HUES64 (cell line): ENCODE results near the gene AQP3.

Experiments used
- H3K27ac ChIP-seq: 2 replicates; pipeline ENCODE4 v1.7.0; 2013; ENCODE audit warnings: low read depth, low read length, inconsistent platforms
- H3K27me3 ChIP-seq: 2 replicates; pipeline ENCODE4 v1.6.1; 2013; ENCODE audit warnings: mild to moderate bottlenecking, low read length; ENCODE audit not compliant: insufficient read depth
- H3K36me3 ChIP-seq: 2 replicates; pipeline ENCODE4 v1.6.1; 2013; ENCODE audit warnings: mild to moderate bottlenecking, low read length; ENCODE audit not compliant: insufficient read depth
- H3K4me1 ChIP-seq: 2 replicates; pipeline ENCODE4 v1.6.1; 2013; ENCODE audit warnings: mild to moderate bottlenecking, low read length, moderate library complexity; ENCODE audit not compliant: insufficient read depth
- H3K4me3 ChIP-seq: 2 replicates; pipeline ENCODE4 v1.5.1; 2013; ENCODE audit warnings: mild to moderate bottlenecking, low read length, moderate library complexity
- H3K9ac ChIP-seq: 2 replicates; pipeline ENCODE4 v1.6.1; 2013; ENCODE audit warnings: mild to moderate bottlenecking, low read depth, low read length
- H3K9me3 ChIP-seq: 2 replicates; pipeline ENCODE4 v1.6.1; 2013; ENCODE audit warnings: low read depth, low read length; ENCODE audit not compliant: insufficient read depth
- WGBS: fragments of 150-250, 120-280 bp; methylation state at CpG from one replicate; pipeline ENCODE4 v1.1.7; 2013; ENCODE audit warnings: missing lambda C conversion rate; 5-methylcytosine and 5-hydroxymethylcytosine counted together

AQP3 gene

GRCh38 chr9:33439731-33440130 is 7.7 kb downstream of the AQP3 start:
- Histone ChIP-seq H3K27ac (no peak overlapping the region), H3K27me3 (no peaks in the 10 kb centered on the region), H3K36me3 (no peaks in the 10 kb centered on the region), H3K9ac (no peak overlapping the region), H3K9me3 (no peaks in the 10 kb centered on the region), H3K4me3 (no peak overlapping the region), H3K4me1 (no peaks in the 10 kb centered on the region)
- WGBS = 79% methylated on average over 6 of the region's 6 CpGs

DNA sequence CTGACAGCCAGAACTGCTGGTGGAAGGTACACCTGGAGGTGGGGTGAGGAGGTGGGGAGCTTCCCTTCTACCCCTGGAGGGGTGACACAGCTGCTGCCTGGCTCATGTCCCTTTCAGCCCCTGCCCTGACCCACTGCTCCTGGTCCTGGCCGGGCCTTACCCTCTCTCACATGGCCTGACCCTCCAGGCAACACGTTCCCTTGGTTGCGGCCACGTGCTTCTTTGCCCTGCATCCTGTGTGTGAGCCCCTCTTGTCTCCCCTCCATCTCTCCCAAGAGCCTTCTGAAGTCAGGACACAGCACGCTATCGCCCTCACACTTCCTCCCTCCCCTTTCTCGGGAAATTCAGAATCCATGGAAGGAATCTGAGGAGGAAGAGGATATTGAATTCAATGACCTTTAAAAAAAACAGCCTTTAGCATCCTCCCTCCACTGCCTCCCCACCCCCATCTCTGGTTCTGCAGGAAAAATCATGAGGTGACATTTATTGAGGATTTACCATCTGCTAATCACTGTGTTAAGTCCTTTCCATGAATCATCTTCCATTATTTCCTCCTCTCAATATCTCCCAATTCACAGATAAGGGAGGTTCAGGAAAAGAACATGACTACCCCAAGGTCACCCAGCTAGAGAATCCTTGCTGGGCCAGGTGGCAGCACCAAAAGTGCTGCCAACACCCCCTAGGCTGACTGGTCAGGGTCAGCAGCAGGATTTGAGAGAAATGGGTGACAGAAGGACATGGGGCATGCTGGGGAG is 8.3 kb downstream of the AQP3 start:
- Histone ChIP-seq H3K27me3 (no peaks in the 10 kb centered on the region), H3K9ac (no peak overlapping the region), H3K4me1 (no peaks in the 10 kb centered on the region), H3K4me3 (no peak overlapping the region), H3K9me3 (no peaks in the 10 kb centered on the region), H3K27ac (no peak overlapping the region), H3K36me3 (no peaks in the 10 kb centered on the region)
- 72% methylated on average over 5 of the region's 7 CpGs for WGBS

DNA sequence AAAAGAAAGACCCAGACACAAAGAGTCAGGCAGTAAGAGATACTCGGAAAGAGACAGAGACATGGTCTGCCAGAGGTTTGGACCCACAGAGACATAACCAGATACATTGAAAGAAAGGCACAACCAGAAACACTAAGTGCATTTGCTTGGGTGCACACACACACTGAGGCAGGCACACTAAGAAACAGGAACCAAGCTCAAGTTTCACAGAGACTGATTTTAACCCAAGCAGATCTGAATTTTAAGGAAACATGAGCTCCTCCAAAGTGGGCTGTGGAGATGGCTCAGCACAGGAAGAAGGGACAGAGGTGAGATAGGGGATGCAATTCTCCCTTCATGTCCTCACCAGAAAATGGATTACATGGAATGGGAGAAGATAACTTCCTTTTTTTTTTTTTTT is 9.5 kb downstream of the AQP3 start:
- H3K36me3 ChIP-seq = no peaks in the 10 kb centered on the region
- H3K9me3 ChIP-seq = no peaks in the 10 kb centered on the region
- no peaks in the 10 kb centered on the region for H3K4me1 ChIP-seq
- no peak overlapping the region for H3K9ac ChIP-seq
- H3K27me3 ChIP-seq = no peaks in the 10 kb centered on the region
- H3K4me3 ChIP-seq = no peak overlapping the region
- WGBS = 100% methylated on average over 1 of the region's 1 CpG
- no peak overlapping the region for H3K27ac ChIP-seq

GRCh38 chr9:33437205-33437604 is 10.2 kb downstream of the AQP3 start:
- no peaks in the 10 kb centered on the region for H3K27me3 ChIP-seq
- H3K9me3 ChIP-seq = no peaks in the 10 kb centered on the region
- H3K4me3 ChIP-seq = no peak overlapping the region
- no peak overlapping the region for H3K9ac ChIP-seq
- no peaks in the 10 kb centered on the region for H3K36me3 ChIP-seq
- no peak overlapping the region for H3K27ac ChIP-seq
- WGBS = 100% methylated on average over 1 of the region's 2 CpGs
- no peaks in the 10 kb centered on the region for H3K4me1 ChIP-seq

GRCh38 chr9:33436445-33436844 is 10.9 kb downstream of the AQP3 start:
- Histone ChIP-seq H3K4me1 (no peaks in the 10 kb centered on the region), H3K4me3 (no peak overlapping the region), H3K9ac (no peak overlapping the region), H3K27me3 (no peaks in the 10 kb centered on the region), H3K27ac (no peak overlapping the region), H3K36me3 (no peaks in the 10 kb centered on the region), H3K9me3 (no peaks in the 10 kb centered on the region)
- 73% methylated on average over 8 of the region's 8 CpGs for WGBS

GRCh38 chr9:33435821-33436277 is 11.5 kb downstream of the AQP3 start:
- WGBS = 87% methylated on average over 8 of the region's 8 CpGs
- Histone ChIP-seq H3K9ac (no peak overlapping the region), H3K9me3 (no peaks in the 10 kb centered on the region), H3K4me3 (no peak overlapping the region), H3K27me3 (no peaks in the 10 kb centered on the region), H3K36me3 (no peaks in the 10 kb centered on the region), H3K4me1 (no peaks in the 10 kb centered on the region), H3K27ac (no peak overlapping the region)

DNA sequence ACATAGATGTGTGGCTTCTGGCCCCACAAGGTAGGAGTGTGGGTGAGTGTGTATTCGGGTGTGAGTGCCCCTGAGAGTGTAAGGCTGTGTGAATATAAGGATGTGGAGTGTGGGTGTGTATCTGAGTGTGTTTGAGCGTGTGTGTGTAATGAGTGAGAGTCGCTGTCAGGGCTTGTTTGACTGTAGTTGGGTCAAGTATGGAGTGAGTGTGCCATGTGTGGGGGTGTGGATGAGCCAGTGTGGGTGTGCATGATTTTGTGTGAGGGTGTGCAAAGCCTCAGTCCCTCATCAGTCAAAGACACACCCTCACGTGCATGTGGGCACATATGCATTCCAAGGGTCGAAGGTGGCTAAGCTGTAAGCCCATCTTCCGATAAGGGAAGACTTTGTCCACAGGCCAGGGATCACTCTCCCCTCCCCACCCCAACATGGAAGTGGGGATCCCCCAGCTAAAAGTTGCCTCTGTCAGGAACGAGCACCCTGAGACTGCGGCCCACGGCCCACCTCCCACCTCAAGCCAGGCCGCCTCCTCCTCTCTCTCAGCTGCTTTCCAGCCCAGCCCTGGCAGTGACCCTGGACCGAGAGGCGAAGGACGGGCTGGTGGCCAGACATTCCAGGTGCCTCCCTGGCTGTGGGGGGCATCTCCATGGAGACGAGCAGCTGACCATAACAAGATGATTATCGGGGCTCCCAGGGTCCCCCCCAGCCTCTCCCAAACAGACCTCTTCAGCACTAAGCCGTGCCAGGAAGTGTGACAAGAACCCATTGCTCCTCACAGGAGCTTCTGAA is 12.9 kb downstream of the AQP3 start:
- no peak overlapping the region for H3K9ac ChIP-seq
- no peaks in the 10 kb centered on the region for H3K4me1 ChIP-seq
- no peaks in the 10 kb centered on the region for H3K9me3 ChIP-seq
- no peaks in the 10 kb centered on the region for H3K27me3 ChIP-seq
- no peak overlapping the region for H3K4me3 ChIP-seq
- no peak overlapping the region for H3K27ac ChIP-seq
- WGBS = 90% methylated on average over 16 of the region's 16 CpGs
- no peaks in the 10 kb centered on the region for H3K36me3 ChIP-seq

DNA sequence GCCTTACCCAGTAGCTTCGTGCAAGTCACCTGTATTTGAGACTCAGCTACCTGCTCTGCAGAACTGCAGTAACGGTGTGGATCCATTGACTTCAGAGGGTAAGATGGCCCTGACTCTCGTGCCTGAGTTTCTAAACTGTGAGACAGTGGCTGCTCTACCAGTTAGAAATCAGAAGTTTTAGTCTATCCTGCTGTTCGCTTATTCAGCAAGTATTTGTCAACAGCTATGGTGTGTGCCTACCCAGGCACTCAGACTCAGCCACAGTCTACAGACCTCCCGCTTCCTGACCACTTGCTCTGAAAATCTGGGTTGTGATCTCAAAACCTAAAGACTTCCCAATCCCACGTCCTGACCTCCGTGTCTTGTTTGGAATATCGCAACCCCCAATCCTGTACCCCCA is 13.5 kb downstream of the AQP3 start:
- H3K27ac ChIP-seq = no peak overlapping the region

GRCh38 chr9:33431420-33431819 is 16.0 kb downstream of the AQP3 start:
- no peaks in the 10 kb centered on the region for H3K4me1 ChIP-seq
- H3K4me3 ChIP-seq = no peak overlapping the region
- H3K9me3 ChIP-seq = no peaks in the 10 kb centered on the region
- no peak overlapping the region for H3K9ac ChIP-seq
- H3K36me3 ChIP-seq = no peaks in the 10 kb centered on the region
- no peaks in the 10 kb centered on the region for H3K27me3 ChIP-seq
- H3K27ac ChIP-seq = no peak overlapping the region
- 95% methylated on average over 2 of the region's 2 CpGs for WGBS

More for the DNA sequence above, 13.5 kb downstream of the AQP3 start:
- no peaks in the 10 kb centered on the region for H3K4me1 ChIP-seq
- H3K27me3 ChIP-seq = no peaks in the 10 kb centered on the region
- no peaks in the 10 kb centered on the region for H3K36me3 ChIP-seq
- H3K4me3 ChIP-seq = no peak overlapping the region
- WGBS = 94% methylated on average over 8 of the region's 8 CpGs
- no peaks in the 10 kb centered on the region for H3K9me3 ChIP-seq
- no peak overlapping the region for H3K9ac ChIP-seq

- H3K27ac ChIP-seq = no peak overlapping the region
- WGBS = 89% methylated on average over 1 of the region's 1 CpG
- H3K27me3 ChIP-seq = no peaks in the 10 kb centered on the region
- H3K9me3 ChIP-seq = no peaks in the 10 kb centered on the region
- no peaks in the 10 kb centered on the region for H3K4me1 ChIP-seq
- H3K36me3 ChIP-seq = no peaks in the 10 kb centered on the region
- H3K4me3 ChIP-seq = no peak overlapping the region
- H3K9ac ChIP-seq = no peak overlapping the region
Measured at GRCh38 chr9:33430942-33431341, 16.5 kb downstream of the AQP3 start.

- 96% methylated on average over 2 of the region's 3 CpGs for WGBS
- no peaks in the 10 kb centered on the region for H3K9me3 ChIP-seq
- H3K4me3 ChIP-seq = no peak overlapping the region
- no peak overlapping the region for H3K27ac ChIP-seq
- H3K36me3 ChIP-seq = no peaks in the 10 kb centered on the region
- no peak overlapping the region for H3K9ac ChIP-seq
- H3K4me1 ChIP-seq = no peaks in the 10 kb centered on the region
- H3K27me3 ChIP-seq = no peaks in the 10 kb centered on the region
Measured at GRCh38 chr9:33429256-33429985, 18.0 kb downstream of the AQP3 start.
